Measurements from ENCODE around the gene ZNF24.
A peak's percentile ranks its signal among the peaks of the same experiment; 100 is the strongest.

Gene ZNF24

GRCh38 chr18:35343936-35344735 lies at the start of gene ZNF24:
TSS of gene ZNF24 (minus strand) at chr18:35344420. CDS start at chr18:35340650, 3,770 bp downstream.
- H3K27ac Mint-ChIP-seq = peak within 1 kb of the TSS; percentile 99
- H3K36me3 Mint-ChIP-seq (ENCODE audit: low read depth) = no peaks in the 10 kb centered on the region
- H3K27me3 Mint-ChIP-seq (ENCODE audit: low read depth, poor library complexity) = peaks cover 3% of the 10 kb centered on the region
- H3K4me3 Mint-ChIP-seq = peak within 1 kb of the TSS; percentile 100
- DNase-seq = peak; percentile 95
- H3K9me3 Mint-ChIP-seq = no peaks in the 10 kb centered on the region
- peaks cover 51% of the 10 kb centered on the region for H3K4me1 Mint-ChIP-seq
- no peak for TF ChIP-seq CTCF (IDR thresholded peaks at IDR 0.05)

GRCh38 chr18:35393716-35394115 lies 49.5 kb upstream of the ZNF24 start:
- Mint-ChIP-seq H3K27me3 (ENCODE audit: low read depth, poor library complexity) (peaks cover 7% of the 10 kb centered on the region), H3K36me3 (ENCODE audit: low read depth) (no peaks in the 10 kb centered on the region), H3K4me3 (no peak overlapping the region), H3K9me3 (peaks cover 3% of the 10 kb centered on the region), H3K4me1 (no peaks in the 10 kb centered on the region), H3K27ac (no peak overlapping the region)
- no peak for TF ChIP-seq CTCF (IDR thresholded peaks at IDR 0.05)
- DNase-seq = no peak

- no peak for DNase-seq
- Mint-ChIP-seq H3K27me3 (ENCODE audit: low read depth, poor library complexity) (peaks cover 7% of the 10 kb centered on the region), H3K9me3 (peaks cover 3% of the 10 kb centered on the region), H3K4me1 (no peaks in the 10 kb centered on the region), H3K36me3 (ENCODE audit: low read depth) (no peaks in the 10 kb centered on the region), H3K4me3 (no peak overlapping the region), H3K27ac (no peak overlapping the region)
- no peak for TF ChIP-seq CTCF (IDR thresholded peaks at IDR 0.05)
These were observed 48.2 kb upstream of the ZNF24 start for GRCh38 chr18:35392375-35392774.

GRCh38 chr18:35390951-35391700 lies 46.9 kb upstream of the ZNF24 start:
- H3K4me1 Mint-ChIP-seq = no peaks in the 10 kb centered on the region

GRCh38 chr18:35389095-35389618 lies 44.9 kb upstream of the ZNF24 start:
- Mint-ChIP-seq H3K4me1 (no peaks in the 10 kb centered on the region), H3K36me3 (ENCODE audit: low read depth) (no peaks in the 10 kb centered on the region), H3K9me3 (peaks cover 3% of the 10 kb centered on the region), H3K4me3 (no peak overlapping the region), H3K27ac (no peak overlapping the region), H3K27me3 (ENCODE audit: low read depth, poor library complexity) (peaks cover 7% of the 10 kb centered on the region)
- TF ChIP-seq CTCF (IDR thresholded peaks at IDR 0.05) = no peak
- DNase-seq = no peak

More at GRCh38 chr18:35390951-35391700, 46.9 kb upstream of the ZNF24 start:
- H3K36me3 Mint-ChIP-seq (ENCODE audit: low read depth) = no peaks in the 10 kb centered on the region
- DNase-seq = no peak
- peaks cover 3% of the 10 kb centered on the region for H3K9me3 Mint-ChIP-seq
- H3K4me3 Mint-ChIP-seq = no peak overlapping the region
- TF ChIP-seq CTCF (IDR thresholded peaks at IDR 0.05) = no peak
- H3K27me3 Mint-ChIP-seq (ENCODE audit: low read depth, poor library complexity) = peaks cover 7% of the 10 kb centered on the region
- no peak overlapping the region for H3K27ac Mint-ChIP-seq
